ENCODE results near the gene USO1.

USO1 gene

GRCh38 chr4:75708218-75708691, 16.1 kb upstream of the USO1 start:
- ATAC-seq, result peak; percentile 63
- TF ChIP-seq PPARA (CRISPR knock-in tag; IDR thresholded peaks at IDR 0.05; ENCODE audit: borderline replicate concordance) (no peak), ZC3H10 (CRISPR knock-in tag; IDR thresholded peaks at IDR 0.05) (no peak), ISL1 (CRISPR knock-in tag; IDR thresholded peaks at IDR 0.05) (no peak), ARNTL (CRISPR knock-in tag; IDR thresholded peaks at IDR 0.05; ENCODE audit: borderline replicate concordance, low read depth) (no peak), ZNF565 (CRISPR knock-in tag; conservative IDR thresholded peaks at IDR 0.05; ENCODE audit: low read depth) (no peak), CSRNP3 (CRISPR knock-in tag; IDR thresholded peaks at IDR 0.05) (no peak), GLIS3 (CRISPR knock-in tag; IDR thresholded peaks at IDR 0.05) (no peak), ZFP30 (CRISPR knock-in tag; IDR thresholded peaks at IDR 0.05) (no peak), OSR1 (CRISPR knock-in tag; IDR thresholded peaks at IDR 0.05) (no peak), ZFP3 (CRISPR knock-in tag; IDR thresholded peaks at IDR 0.05) (no peak), RARB (CRISPR knock-in tag; IDR thresholded peaks at IDR 0.05) (no peak), ESRRG (CRISPR knock-in tag; IDR thresholded peaks at IDR 0.05) (no peak), CSDC2 (CRISPR knock-in tag; IDR thresholded peaks at IDR 0.05) (no peak)
- TF ChIP-seq, protein P1, sequence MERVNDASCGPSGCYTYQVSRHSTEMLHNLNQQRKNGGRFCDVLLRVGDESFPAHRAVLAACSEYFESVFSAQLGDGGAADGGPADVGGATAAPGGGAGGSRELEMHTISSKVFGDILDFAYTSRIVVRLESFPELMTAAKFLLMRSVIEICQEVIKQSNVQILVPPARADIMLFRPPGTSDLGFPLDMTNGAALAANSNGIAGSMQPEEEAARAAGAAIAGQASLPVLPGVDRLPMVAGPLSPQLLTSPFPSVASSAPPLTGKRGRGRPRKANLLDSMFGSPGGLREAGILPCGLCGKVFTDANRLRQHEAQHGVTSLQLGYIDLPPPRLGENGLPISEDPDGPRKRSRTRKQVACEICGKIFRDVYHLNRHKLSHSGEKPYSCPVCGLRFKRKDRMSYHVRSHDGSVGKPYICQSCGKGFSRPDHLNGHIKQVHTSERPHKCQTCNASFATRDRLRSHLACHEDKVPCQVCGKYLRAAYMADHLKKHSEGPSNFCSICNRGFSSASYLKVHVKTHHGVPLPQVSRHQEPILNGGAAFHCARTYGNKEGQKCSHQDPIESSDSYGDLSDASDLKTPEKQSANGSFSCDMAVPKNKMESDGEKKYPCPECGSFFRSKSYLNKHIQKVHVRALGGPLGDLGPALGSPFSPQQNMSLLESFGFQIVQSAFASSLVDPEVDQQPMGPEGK (CRISPR knock-in tag; IDR thresholded peaks at IDR 0.05; ENCODE audit: borderline replicate concordance), result no peak
- TF ChIP-seq, protein P2, sequence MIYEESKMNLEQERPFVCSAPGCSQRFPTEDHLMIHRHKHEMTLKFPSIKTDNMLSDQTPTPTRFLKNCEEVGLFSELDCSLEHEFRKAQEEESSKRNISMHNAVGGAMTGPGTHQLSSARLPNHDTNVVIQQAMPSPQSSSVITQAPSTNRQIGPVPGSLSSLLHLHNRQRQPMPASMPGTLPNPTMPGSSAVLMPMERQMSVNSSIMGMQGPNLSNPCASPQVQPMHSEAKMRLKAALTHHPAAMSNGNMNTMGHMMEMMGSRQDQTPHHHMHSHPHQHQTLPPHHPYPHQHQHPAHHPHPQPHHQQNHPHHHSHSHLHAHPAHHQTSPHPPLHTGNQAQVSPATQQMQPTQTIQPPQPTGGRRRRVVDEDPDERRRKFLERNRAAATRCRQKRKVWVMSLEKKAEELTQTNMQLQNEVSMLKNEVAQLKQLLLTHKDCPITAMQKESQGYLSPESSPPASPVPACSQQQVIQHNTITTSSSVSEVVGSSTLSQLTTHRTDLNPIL (CRISPR knock-in tag; IDR thresholded peaks at IDR 0.05; ENCODE audit: low read depth), result no peak
- TF ChIP-seq, protein P3, sequence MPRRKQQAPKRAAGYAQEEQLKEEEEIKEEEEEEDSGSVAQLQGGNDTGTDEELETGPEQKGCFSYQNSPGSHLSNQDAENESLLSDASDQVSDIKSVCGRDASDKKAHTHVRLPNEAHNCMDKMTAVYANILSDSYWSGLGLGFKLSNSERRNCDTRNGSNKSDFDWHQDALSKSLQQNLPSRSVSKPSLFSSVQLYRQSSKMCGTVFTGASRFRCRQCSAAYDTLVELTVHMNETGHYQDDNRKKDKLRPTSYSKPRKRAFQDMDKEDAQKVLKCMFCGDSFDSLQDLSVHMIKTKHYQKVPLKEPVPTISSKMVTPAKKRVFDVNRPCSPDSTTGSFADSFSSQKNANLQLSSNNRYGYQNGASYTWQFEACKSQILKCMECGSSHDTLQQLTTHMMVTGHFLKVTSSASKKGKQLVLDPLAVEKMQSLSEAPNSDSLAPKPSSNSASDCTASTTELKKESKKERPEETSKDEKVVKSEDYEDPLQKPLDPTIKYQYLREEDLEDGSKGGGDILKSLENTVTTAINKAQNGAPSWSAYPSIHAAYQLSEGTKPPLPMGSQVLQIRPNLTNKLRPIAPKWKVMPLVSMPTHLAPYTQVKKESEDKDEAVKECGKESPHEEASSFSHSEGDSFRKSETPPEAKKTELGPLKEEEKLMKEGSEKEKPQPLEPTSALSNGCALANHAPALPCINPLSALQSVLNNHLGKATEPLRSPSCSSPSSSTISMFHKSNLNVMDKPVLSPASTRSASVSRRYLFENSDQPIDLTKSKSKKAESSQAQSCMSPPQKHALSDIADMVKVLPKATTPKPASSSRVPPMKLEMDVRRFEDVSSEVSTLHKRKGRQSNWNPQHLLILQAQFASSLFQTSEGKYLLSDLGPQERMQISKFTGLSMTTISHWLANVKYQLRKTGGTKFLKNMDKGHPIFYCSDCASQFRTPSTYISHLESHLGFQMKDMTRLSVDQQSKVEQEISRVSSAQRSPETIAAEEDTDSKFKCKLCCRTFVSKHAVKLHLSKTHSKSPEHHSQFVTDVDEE (CRISPR knock-in tag; IDR thresholded peaks at IDR 0.05), result no peak

DNA sequence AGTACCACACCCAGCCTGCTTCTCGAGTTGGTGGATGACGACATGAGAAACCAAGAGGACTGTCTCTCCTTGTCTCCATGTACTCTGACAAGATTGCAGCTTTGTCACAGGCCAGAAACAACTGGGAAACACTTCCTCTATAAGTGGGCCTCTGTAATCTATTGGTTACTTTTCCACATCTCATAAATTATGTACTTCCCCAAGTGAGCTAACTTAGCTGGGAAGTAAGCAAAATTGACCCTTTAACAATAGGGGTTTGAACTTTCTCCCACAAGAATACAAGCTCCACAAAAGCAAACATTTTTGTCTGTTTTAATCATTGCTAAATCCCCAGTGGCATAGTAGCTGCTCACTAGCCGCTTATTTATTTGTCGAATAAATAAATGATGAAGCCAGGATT, 14.1 kb upstream of the USO1 start:
- TF ChIP-seq ZNF70 (CRISPR knock-in tag; IDR thresholded peaks at IDR 0.05) (no peak), CSRNP3 (CRISPR knock-in tag; IDR thresholded peaks at IDR 0.05) (no peak), ISL1 (CRISPR knock-in tag; IDR thresholded peaks at IDR 0.05) (no peak), ZNF565 (CRISPR knock-in tag; conservative IDR thresholded peaks at IDR 0.05; ENCODE audit: low read depth) (no peak)
- ATAC-seq, result no peak

DNA sequence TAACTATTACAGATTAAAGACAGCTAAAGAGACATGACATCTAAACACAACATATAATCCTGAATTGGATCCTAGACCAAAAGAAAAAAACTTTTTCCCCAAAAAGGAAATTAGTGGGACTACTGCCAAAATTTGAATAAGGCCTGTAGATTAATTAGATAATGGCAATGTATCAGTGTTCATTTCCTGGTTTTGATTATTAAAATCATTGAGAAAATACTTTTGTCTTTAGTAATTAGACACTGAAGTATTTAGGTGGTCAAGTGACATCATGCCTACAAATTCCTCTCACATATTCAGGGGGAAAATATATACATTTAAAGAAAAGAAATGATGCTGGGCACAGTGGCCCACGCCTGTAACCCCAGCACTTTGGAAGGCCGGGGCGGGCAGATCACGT, 10.4 kb upstream of the USO1 start:
- TF ChIP-seq GLIS3 (CRISPR knock-in tag; IDR thresholded peaks at IDR 0.05) (no peak), RARB (CRISPR knock-in tag; IDR thresholded peaks at IDR 0.05) (no peak), ZFP3 (CRISPR knock-in tag; IDR thresholded peaks at IDR 0.05) (no peak), ZNF70 (CRISPR knock-in tag; IDR thresholded peaks at IDR 0.05) (no peak), ARNTL (CRISPR knock-in tag; IDR thresholded peaks at IDR 0.05; ENCODE audit: borderline replicate concordance, low read depth) (no peak), ZNF565 (CRISPR knock-in tag; conservative IDR thresholded peaks at IDR 0.05; ENCODE audit: low read depth) (no peak), TOX (CRISPR knock-in tag; IDR thresholded peaks at IDR 0.05; ENCODE audit: borderline replicate concordance) (no peak)
- no peak for ATAC-seq

GRCh38 chr4:75714704-75715103, 9.7 kb upstream of the USO1 start:
- no peak for TF ChIP-seq ESRRG (CRISPR knock-in tag; IDR thresholded peaks at IDR 0.05)
- TF ChIP-seq PPARA (CRISPR knock-in tag; IDR thresholded peaks at IDR 0.05; ENCODE audit: borderline replicate concordance), result no peak
- TF ChIP-seq ZNF8 (CRISPR knock-in tag; IDR thresholded peaks at IDR 0.05), result no peak
- TF ChIP-seq, protein P2 (CRISPR knock-in tag; IDR thresholded peaks at IDR 0.05; ENCODE audit: low read depth), result no peak
- no peak for TF ChIP-seq POU6F1 (CRISPR knock-in tag; IDR thresholded peaks at IDR 0.05; ENCODE audit: borderline replicate concordance, low read depth)
- no peak for TF ChIP-seq BACH2 (CRISPR knock-in tag; IDR thresholded peaks at IDR 0.05; ENCODE audit: borderline replicate concordance)
- TF ChIP-seq ZNF565 (CRISPR knock-in tag; conservative IDR thresholded peaks at IDR 0.05; ENCODE audit: low read depth), result no peak
- TF ChIP-seq ISL1 (CRISPR knock-in tag; IDR thresholded peaks at IDR 0.05), result no peak
- TF ChIP-seq ARNTL (CRISPR knock-in tag; IDR thresholded peaks at IDR 0.05; ENCODE audit: borderline replicate concordance, low read depth), result no peak
- TF ChIP-seq CSDC2 (CRISPR knock-in tag; IDR thresholded peaks at IDR 0.05), result no peak
- TF ChIP-seq OSR1 (CRISPR knock-in tag; IDR thresholded peaks at IDR 0.05), result no peak
- no peak for TF ChIP-seq ZFP3 (CRISPR knock-in tag; IDR thresholded peaks at IDR 0.05)

More at GRCh38 chr4:75714704-75715103, 9.7 kb upstream of the USO1 start:
- ATAC-seq, result peak; percentile 73
